Urinary bladder (tissue), 4 donors: ENCODE measurements around the gene LIAS. TPM values are rescaled to one million over a fixed set of nuclear protein-coding genes. Genes with fewer than 3 reads are reported as not detected.
"Not testable (repeated sequence)": the region's sequence is repeated elsewhere in the genome, so short reads cannot be mapped to it uniquely, and the experiment has no call there.

Experiments used
- DNase-seq: peaks from one replicate; pipeline ENCODE4 v3.0.0-alpha.2; 2015; ENCODE audit errors: extremely low spot score
- H3K27ac ChIP-seq: one replicate; pipeline ENCODE4 v1.5.1; 2013; ENCODE audit warnings: low read depth, mild to moderate bottlenecking, moderate library complexity
- H3K36me3 ChIP-seq: one replicate; pipeline ENCODE4 v1.6.1; 2013; ENCODE audit warnings: mild to moderate bottlenecking, moderate library complexity; ENCODE audit not compliant: insufficient read depth
- H3K4me1 ChIP-seq: one replicate; pipeline ENCODE4 v1.6.1; 2013; ENCODE audit warnings: mild to moderate bottlenecking, moderate library complexity; ENCODE audit not compliant: insufficient read depth
- H3K4me3 ChIP-seq: one replicate; pipeline ENCODE4 v1.5.1; 2013; ENCODE audit warnings: low read depth, low read length
- WGBS: extraction: QIAGEN DNeasy Blood & Tissue Kit; methylation state at CpG from one replicate; pipeline ENCODE4 v1.1.7; 2013; 5-methylcytosine and 5-hydroxymethylcytosine counted together
- polyA plus RNA-seq: library from polyadenylated mRNA; stranded (reverse); fragments of 200-250 nt; gene quantifications from one replicate; pipeline ENCODE4 v1.2.3, GENCODE V29; 2013
- total RNA-seq: library from RNA; depleted of rRNA; stranded (reverse); fragments of >200 nt; gene quantifications from one replicate; pipeline ENCODE4 v1.2.3, GENCODE V29; 2014
- donor health status: healthy with polysubstance abuse.
- donor health status: healthy.

LIAS gene
- total and polyA plus RNA-seq, 2 donors, result 14.6 to 25.4 TPM

DNA sequence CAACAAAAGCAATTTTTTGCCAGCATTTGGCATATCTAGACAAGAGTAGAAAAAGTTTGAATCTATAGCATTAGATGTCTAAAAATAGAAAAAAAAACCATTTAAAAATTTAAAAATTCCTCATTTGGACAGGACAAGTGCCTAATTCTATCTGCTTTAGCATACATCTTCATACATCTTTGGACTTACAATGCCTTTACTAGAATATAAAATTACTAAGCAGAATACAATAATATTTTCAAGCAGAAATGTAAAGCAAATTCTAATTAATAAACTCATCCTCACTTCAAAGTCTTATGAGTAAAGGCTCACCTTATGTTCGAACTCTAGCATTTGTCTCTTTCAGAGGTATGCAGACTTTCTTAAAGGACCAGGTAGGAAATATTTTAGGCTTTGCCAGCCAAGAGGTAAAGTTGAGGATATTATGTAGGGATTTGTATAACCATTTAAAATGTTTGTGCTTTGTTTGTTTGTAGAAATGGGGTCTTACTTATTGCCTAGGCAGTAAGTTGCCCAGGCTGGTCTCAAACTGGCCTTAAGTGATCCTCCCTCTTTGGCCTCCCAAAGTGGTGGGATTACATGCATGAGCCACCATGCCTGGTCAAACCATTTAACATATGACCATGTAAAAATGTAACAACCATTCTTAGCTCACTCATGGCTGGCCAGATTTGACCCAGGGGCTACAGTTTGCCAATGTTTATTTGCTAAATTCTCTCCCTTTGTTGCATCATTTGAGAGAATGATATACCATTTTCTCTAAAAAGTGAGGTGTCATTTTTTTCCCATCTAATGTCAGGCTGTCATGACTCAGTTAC, 39.3 kb downstream of the LIAS start:
- 96% methylated on average over 1 of the region's 1 CpG for WGBS
- peaks cover 4% of the 10 kb centered on the region for H3K36me3 ChIP-seq

DNA sequence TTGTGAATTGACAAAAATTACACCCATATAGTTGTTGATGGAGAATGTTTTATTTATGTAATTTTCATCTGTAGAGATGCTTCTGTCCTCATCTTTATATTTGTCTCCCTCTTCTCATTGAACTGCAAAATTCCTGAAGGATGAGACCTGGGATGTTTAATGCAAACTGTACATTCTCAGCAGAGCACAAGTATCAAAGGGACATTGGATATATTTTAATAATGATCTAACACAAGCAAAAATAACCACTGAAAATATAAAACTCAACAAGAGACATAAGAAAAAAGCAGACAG, 39.8 kb downstream of the LIAS start:
- DNase-seq, result no peak
- H3K4me1 ChIP-seq, result no peaks in the 10 kb centered on the region
- H3K27ac ChIP-seq, result no peak overlapping the region
- H3K4me3 ChIP-seq, result no peak overlapping the region
- H3K36me3 ChIP-seq, result peaks cover 4% of the 10 kb centered on the region

More for the DNA sequence above, 39.3 kb downstream of the LIAS start:
- no peak for DNase-seq
- Histone ChIP-seq H3K4me3 (no peak overlapping the region), H3K4me1 (no peaks in the 10 kb centered on the region), H3K27ac (no peak overlapping the region)

DNA sequence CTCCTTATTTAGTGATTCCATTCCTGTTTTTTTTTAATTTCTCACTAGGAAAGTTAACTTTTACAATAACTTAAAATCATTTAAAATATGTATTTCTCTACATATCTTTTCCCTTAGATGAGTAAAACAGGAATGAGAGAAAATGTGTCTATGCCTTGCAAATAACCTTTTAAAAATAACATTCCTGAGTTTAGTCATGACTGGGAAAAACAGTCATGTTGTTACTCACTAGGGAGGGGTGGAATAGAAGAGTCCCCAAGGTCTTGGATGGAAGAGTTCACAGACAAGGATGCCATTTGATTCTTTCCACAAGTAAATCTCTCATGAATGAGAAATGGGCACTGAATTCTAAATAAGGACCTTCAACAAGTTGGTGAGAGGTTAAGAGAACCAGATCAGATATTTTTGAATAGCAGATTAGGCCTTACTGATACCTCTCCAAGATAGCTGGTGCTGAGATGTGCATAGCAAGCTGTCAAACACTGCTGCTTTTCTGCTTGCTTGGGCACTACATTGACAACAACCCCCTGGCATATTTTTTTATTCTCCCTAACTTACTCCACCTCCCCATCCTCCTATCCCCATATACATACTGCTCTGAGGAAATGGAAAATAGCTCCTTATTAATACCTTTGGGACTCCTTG, 43.3 kb downstream of the LIAS start:
- no peak overlapping the region for H3K27ac ChIP-seq
- DNase-seq, result no peak
- no peaks in the 10 kb centered on the region for H3K4me1 ChIP-seq
- H3K36me3 ChIP-seq, result peaks cover 10% of the 10 kb centered on the region
- H3K4me3 ChIP-seq, result no peak overlapping the region

DNA sequence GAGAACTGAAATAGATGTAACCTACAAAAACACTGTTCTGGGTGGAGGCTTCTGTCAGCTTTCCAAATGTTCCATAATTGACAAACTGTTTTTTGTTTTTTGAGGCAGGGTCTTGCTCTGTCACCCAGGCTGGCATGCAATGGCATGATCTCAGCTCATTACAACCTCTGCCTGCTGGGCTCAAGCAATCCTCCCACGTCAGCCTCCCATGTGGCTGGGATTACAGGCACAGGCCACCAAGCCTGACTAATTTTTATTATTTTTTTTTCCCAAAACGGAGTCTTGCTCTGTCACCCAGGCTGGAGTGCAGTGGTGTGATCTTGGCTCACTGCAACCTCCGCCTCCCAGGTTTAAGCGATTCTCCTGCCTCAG, 43.8 kb downstream of the LIAS start:
- 90% methylated on average over 4 of the region's 4 CpGs for WGBS
- H3K27ac ChIP-seq, H3K4me3 ChIP-seq, DNase-seq, H3K4me1 ChIP-seq: not testable (repeated sequence)
- H3K36me3 ChIP-seq, result peaks cover 12% of the 10 kb centered on the region

DNA sequence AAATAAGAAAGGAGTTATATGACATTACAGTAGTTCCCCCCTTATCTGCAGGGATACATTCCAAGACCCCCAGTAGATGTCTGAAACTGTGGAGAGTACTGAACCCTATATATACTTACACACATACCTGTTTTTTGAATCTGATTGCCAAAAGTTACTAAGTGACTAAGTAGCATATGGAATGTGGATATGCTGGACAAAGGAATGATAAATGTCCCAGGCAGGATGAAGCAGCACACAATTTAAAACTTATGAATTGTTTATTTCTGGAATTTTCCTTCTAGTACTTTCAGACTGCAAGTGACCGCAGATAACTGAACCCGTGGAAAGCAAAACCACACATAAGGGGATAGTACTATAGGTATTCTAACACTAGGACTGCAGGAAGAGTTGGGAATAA, 45.7 kb downstream of the LIAS start:
- peaks cover 12% of the 10 kb centered on the region for H3K36me3 ChIP-seq
- no peaks in the 10 kb centered on the region for H3K4me1 ChIP-seq
- no peak overlapping the region for H3K4me3 ChIP-seq
- WGBS, result 95% methylated on average over 2 of the region's 2 CpGs
- no peak overlapping the region for H3K27ac ChIP-seq
- DNase-seq, result no peak

DNA sequence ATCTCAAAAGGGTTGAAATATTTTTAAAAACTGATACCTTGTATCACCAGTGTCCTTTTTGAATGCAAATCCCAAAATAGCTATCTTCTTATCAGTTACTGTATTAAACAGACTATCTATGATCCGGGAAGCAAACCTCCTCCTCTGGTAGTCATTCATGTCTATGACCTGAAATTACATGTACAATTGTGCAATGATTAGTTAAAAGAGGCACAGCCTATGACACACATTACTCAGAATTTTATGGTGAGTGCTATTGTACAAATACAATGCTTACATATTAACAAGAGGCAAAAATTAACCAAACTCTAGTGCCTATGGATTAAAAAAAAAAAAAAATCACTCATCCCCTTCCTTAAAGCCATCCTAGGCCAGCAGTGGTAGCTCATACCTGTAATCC, 46.7 kb downstream of the LIAS start:
- no peak overlapping the region for H3K4me3 ChIP-seq
- DNase-seq, result no peak
- no peak overlapping the region for H3K27ac ChIP-seq
- H3K36me3 ChIP-seq, result peaks cover 11% of the 10 kb centered on the region
- H3K4me1 ChIP-seq, result no peaks in the 10 kb centered on the region
- WGBS, result 70% methylated on average over 1 of the region's 1 CpG

DNA sequence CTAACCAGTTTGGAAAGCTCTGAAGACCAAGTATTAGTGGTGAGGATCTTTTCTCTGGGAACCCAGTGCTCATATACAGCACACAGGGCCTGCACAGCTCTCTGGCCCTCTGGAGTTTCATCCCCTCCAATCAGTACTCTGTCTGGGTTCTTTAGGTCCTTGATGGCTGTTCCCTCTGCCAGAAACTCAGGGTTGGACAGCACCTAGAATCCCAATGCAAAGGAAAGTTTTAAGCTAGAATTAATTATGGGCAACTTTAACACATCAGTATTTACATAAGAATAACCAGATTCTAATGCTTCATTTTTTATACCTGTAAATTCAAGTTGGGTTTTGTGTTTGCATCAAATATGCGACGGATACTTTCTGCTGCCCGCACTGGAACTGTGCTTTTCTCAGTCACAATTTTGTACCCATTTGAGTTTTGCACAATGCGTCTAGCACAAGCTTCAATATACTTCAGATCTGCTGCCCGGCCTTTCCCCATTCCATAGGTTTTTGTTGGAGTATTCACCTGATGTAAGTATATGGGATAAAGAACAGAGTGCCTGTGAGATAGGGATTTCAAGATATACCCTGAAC, 51.6 kb downstream of the LIAS start:
- Histone ChIP-seq H3K4me1 (no peaks in the 10 kb centered on the region), H3K4me3 (no peak overlapping the region), H3K27ac (no peak overlapping the region), H3K36me3 (peaks cover 4% of the 10 kb centered on the region)
- DNase-seq, result no peak
- WGBS, result 98% methylated on average over 5 of the region's 5 CpGs

DNA sequence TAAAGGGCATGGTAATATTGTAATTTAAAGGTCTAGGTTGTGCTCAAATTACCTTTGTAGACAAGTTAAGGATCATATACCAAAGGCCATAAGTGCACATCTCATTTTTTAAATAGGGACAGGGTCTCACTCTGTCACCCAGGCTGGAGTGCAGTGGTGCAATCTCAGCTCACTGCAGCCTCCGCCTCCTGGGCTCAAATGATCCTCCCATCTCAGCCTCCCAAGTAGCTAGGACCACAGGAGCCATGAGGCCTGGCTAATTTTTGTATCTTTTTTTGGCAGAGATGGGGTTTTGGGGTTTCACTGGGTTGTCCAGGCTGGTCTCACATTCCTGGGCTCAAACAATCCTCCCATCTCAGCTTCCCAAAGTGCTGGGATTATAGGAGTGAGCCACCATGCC, 55.4 kb downstream of the LIAS start:
- WGBS, result 98% methylated on average over 1 of the region's 1 CpG
- not testable (repeated sequence) for DNase-seq, H3K4me1 ChIP-seq, H3K27ac ChIP-seq, H3K36me3 ChIP-seq, H3K4me3 ChIP-seq

DNA sequence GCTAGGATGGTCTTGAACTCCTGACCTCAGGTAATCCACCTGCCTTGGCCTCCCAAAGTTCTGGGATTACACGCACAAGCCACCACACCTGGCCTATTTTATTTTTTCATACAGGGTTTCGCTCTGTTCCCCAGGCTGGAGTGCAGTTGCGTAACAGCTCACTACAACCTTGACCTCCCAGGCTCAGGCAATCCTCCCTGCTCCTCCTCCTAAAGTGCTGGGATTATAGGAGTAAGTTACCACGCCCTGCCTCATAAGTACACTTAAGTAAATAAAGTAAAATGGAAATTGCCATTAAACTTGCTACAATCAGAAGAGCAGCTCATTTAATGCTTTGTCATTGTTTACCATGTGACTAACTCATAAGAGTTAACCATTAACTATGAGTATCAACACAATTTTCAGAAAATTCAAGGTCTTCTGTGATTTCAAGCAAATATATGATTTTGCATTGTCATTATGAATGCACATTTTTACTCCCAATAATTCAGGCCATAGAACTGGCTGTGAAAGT, 56.1 kb downstream of the LIAS start:
- no peak for DNase-seq
- no peak overlapping the region for H3K4me3 ChIP-seq
- 89% methylated on average over 4 of the region's 4 CpGs for WGBS
- H3K27ac ChIP-seq, result no peak overlapping the region
- H3K36me3 ChIP-seq, result no peaks in the 10 kb centered on the region
- no peaks in the 10 kb centered on the region for H3K4me1 ChIP-seq

DNA sequence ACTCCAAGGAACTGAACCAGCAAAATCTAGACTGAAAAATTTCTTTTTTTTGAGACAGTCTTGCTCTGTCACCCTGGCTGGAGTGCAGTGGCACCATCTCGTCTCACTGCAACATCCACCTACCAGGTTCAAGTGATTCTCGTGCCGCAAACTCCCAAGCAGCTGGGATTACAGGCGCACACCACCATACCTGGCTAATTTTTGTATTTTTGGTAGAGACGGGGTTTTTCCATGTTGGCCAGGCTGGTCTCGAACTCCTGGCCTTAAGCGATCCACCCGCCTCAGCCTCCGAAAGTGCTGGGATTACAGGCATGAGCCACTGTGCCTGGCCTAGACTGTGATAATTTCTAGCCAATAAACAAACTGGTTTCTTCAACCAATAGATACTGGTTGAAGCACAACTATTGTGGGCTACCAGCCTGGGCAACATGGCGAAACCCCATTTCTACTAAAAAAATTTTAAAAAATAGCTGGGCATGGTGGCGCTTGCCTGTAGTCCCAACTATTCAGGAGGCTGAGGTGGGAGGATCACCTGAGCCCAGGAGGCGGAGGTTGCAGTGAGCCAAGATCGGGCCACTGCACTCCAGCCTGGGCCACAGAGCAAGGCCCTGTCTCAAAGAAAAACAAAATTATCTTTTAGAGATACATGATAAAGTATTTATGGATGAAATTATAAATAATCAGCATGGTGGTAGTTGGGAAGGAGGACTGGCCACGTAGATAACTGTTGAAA, 57.0 kb downstream of the LIAS start:
- H3K4me3 ChIP-seq, H3K4me1 ChIP-seq, H3K36me3 ChIP-seq, H3K27ac ChIP-seq, DNase-seq: not testable (repeated sequence)
- 95% methylated on average over 14 of the region's 14 CpGs for WGBS

DNA sequence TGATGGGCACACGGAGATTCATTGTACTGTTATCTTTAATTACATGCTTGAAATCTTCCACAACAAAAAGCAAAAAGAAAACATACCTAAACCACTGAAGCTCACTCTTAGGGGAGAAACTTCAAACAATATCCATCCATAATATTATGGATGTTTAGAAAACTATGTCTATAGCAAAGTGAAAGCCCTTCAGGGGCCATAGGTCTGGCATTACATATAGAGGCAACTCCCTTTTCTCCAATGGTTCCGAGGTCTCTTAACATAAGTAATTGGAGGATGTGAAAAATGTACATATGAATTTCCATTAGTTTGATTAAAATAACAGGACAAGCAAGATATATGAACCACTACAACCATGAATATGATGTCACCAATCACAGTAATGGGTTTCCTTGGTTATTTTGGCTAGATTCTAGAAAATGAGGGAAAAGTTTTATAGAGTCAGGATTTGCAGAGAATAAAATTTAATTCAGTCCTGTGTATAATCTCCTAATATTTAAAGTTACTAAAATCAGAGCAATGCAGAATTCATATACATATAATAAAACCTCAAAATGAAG, 57.6 kb downstream of the LIAS start:
- DNase-seq, result no peak
- 89% methylated on average over 2 of the region's 2 CpGs for WGBS
- no peak overlapping the region for H3K27ac ChIP-seq
- H3K36me3 ChIP-seq, result no peaks in the 10 kb centered on the region
- H3K4me1 ChIP-seq, result no peaks in the 10 kb centered on the region
- H3K4me3 ChIP-seq, result no peak overlapping the region

DNA sequence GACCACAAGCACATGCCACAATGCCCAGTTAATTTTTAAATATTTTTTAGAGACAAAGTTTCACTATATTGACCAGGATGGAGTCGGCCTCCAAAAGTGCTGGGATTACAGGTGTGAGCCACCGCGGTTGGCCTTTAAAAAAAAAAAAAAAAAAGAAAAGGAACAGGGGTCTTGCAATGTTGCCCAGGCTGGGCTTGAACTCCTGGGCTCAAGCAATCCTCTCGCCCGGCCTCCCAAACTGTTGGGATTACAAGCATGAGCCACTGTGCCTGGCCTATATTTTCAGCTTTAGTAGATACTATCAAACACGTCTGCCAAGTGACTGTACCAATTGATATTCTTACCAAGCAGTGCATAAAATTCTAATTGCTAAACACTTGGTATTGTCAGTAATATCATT, 59.6 kb downstream of the LIAS start:
- H3K36me3 ChIP-seq, result no peaks in the 10 kb centered on the region
- no peak overlapping the region for H3K27ac ChIP-seq
- no peak for DNase-seq
- no peak overlapping the region for H3K4me3 ChIP-seq
- no peaks in the 10 kb centered on the region for H3K4me1 ChIP-seq
- 86% methylated on average over 6 of the region's 6 CpGs for WGBS

DNA sequence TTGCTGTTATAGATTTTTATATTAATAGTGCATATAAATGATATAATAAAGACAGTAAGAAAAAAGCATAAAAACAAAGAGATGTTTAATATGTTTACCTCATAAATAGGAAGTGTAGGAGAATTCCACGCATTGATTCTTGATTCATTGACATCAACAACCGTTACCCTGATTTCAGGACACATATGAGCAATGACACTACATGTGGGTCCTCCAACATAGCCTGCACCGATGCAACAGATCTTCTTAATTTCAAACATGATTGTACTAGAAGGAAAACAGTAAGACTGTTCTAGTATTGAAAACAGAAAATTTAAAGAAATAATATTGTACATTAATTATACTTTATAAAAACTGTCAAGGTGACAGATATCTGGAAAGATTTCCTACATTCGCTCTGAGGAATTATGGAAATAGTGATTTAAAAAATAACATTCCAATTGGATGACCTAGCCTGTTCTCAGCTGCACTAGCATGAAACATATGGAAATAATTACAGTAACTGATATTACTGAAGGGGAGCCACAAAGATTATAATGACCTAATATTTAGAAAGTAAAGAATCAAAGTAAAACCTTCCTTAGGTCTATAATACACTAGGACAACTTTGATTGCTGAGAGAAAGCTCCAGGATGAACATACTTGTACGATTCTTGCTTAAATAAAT, 62.5 kb downstream of the LIAS start:
- no peak for DNase-seq
- Histone ChIP-seq H3K27ac (no peak overlapping the region), H3K4me3 (no peak overlapping the region), H3K4me1 (no peaks in the 10 kb centered on the region), H3K36me3 (no peaks in the 10 kb centered on the region)
- 53% methylated on average over 5 of the region's 5 CpGs for WGBS
